Posterior cingulate gyrus (tissue), 11 donors: ENCODE results near the gene THAP5.

Experiments
- DNase-seq, 10 donors: peaks; one replicate each; pipeline versions ENCODE4 v3.0.0 to v3.0.0-alpha.2; 2020 to 2021; ENCODE audit warnings: mixed read lengths in 3 of 10
- intact Hi-C: fragments of 100-400 bp; cut with DNase I; formaldehyde crosslinking; loops from one replicate; pipeline ENCODE4 v1.15.1; 2023

Gene THAP5, protein sequence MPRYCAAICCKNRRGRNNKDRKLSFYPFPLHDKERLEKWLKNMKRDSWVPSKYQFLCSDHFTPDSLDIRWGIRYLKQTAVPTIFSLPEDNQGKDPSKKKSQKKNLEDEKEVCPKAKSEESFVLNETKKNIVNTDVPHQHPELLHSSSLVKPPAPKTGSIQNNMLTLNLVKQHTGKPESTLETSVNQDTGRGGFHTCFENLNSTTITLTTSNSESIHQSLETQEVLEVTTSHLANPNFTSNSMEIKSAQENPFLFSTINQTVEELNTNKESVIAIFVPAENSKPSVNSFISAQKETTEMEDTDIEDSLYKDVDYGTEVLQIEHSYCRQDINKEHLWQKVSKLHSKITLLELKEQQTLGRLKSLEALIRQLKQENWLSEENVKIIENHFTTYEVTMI

GRCh38 chr7:108569381-108570145 is at the start of gene THAP5, which contains the start of gene DNAJB9:
TSS of gene THAP5 (minus strand) at chr7:108569706. CDS start at chr7:108569569, 137 bp downstream.
TSS of gene DNAJB9 (plus strand) at chr7:108569874. CDS start at chr7:108571727, 1,853 bp downstream.
- intact Hi-C loops = loop anchor here (1.0 kb wide), 1 partner anchor 43 kb away; the partner anchor contains the start of gene PNPLA8
- DNase-seq = peak; percentile 100

- DNase-seq = no peak
- intact Hi-C loops = no loop called here
These were observed 48.5 kb upstream of the THAP5 start for GRCh38 chr7:108618056-108618455.

DNA sequence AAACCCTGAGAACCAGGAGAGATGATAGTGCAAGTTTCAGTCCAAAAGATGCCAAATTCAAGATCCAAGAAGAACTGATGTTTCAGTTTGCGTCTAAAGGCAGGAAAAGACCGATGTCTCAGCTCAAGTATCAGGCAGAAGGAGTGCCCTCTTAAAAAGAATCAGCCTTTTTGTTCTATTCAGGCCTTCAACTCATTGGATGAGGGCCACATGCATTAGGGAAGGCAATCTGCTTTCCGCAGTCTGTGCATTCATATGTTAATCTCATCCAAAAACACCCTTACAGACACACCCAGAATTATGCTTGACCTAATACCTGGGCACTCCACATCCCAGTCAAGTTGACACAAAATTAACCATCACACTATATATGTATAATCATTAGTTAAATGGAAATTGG is 45.4 kb upstream of the THAP5 start:
- no peak for DNase-seq
- intact Hi-C loops = no loop called here

DNA sequence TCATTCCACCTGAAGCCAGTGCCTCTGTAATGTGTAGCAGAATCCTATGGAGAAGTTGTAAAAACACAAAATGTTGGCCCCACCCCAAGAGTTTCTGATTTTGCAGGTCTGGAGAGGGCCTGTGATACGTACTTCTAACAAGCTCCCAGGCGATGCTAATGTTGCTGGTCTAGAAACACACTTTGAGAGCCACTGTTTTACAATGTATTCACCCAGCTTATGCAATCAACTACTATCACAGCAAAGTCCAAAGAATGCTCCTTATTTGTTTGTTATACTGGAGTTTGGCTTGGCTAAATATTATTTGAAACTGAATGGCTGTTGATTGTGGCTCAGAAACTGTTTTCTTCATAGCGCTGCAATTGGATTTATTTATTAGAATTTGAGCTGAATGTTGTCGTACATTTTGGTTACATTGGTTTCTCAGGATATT is 44.5 kb upstream of the THAP5 start:
- DNase-seq = no peak
- intact Hi-C loops = no loop called here

DNA sequence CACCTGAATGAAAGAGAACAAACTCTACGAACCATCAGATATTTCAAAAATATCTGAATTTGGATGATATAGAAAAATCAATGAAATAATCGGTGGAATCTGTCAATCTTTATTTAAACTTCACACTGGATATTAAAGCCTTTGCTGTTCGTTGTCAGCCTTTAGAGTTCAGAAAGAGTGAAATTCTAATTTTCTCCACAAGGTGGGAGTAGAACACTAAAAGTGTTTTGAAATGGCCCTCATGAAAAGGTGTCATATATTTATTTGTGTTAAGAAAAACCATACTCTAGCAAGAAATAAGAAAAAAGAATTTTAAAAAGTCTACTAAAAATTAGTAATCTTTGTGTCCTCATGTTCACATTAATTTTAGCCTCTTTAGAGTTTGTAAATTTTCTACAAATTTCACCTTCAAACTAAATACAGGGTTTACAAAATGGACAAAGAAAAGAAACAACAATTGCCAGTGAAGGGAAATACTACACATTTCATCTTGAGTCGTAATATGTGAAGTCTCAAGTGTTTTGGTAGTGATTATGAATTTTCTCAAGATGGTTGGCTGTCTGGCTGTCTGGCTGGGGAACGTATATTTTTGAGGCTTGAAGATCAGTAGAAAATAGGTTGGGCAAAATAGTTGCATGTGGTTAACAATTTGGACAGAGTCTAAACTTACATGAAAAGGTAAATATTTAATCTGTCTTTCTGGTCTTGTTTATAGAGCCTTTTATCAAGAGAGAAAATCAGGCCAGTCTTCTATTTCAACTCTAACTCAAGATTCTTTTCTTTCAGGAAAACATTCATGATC is 43.8 kb upstream of the THAP5 start:
- DNase-seq = no peak
- intact Hi-C loops = no loop called here

- intact Hi-C loops = no loop called here
- no peak for DNase-seq
These were observed 41.8 kb upstream of the THAP5 start for GRCh38 chr7:108611268-108611667.

DNA sequence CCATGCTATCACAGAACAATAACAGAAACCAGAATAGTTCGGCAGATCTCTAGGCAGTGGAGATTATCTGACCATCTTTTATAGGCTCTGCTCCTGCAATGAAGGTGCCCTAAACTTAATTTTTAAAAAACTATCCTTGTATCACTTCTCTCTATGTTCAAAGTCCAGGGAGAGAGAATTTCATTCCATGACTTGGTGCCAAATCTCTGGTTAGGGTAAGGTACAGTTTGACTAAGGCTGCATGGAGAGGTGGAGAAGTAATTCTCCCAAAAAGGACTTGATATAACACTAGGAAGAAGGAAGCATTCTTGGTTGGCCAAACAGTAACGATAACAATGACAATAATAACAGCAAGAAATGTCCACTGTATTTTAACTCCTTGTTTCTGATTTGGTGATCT is 40.1 kb upstream of the THAP5 start:
- DNase-seq = no peak
- intact Hi-C loops = no loop called here

- intact Hi-C loops = no loop called here
- no peak for DNase-seq
These were observed 36.2 kb upstream of the THAP5 start for GRCh38 chr7:108605559-108606201.

- DNase-seq = no peak
- intact Hi-C loops = no loop called here
These were observed 35.0 kb upstream of the THAP5 start for GRCh38 chr7:108604307-108605077.

- intact Hi-C loops = no loop called here
These were observed 34.3 kb upstream of the THAP5 start for GRCh38 chr7:108603656-108604306.

DNA sequence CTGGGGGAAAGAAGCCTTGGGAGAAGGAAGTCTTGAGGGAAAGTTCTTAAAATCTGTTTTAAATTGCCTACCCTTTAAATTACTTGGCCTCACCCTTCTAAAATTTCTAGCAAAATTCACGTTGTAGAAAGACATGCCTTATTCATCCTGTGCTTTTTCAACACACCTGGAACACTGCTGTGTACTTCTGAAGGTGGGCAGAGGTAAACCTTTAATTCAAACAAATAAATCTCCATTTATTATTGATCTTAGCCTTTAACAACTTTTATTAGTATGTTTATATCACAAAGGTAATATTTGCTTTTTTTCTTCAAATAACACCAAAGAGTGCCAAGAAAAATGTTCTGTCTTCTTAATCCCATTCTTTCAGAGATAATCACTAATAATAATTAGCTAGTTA is 30.9 kb upstream of the THAP5 start:
- intact Hi-C loops = no loop called here
- no peak for DNase-seq

More at GRCh38 chr7:108603656-108604306, 34.3 kb upstream of the THAP5 start:
- DNase-seq = no peak

GRCh38 chr7:108598914-108599580 is 29.5 kb upstream of the THAP5 start:
- DNase-seq = no peak
- intact Hi-C loops = no loop called here

DNA sequence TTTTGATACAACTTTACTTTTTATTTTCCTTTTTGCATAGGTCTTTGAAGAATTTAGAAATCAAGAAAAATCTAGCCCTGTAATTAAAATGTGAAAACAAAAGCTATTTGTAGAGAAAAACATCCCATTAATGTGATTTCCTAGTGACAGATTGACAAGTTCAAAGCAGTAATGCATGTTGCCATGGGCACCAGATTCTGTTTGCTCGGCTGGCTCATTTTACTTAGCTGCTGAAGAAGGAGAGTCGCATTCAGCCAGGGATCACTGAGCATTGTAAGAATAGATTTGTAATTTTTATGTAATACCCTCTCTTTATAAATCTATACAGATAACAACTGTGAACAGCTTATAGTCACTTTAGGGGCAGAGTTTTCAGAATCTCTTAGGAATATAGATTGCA is 28.6 kb upstream of the THAP5 start:
- no peak for DNase-seq
- intact Hi-C loops = no loop called here

- no peak for DNase-seq
- intact Hi-C loops = no loop called here
These were observed 27.1 kb upstream of the THAP5 start for GRCh38 chr7:108596560-108596959.

DNA sequence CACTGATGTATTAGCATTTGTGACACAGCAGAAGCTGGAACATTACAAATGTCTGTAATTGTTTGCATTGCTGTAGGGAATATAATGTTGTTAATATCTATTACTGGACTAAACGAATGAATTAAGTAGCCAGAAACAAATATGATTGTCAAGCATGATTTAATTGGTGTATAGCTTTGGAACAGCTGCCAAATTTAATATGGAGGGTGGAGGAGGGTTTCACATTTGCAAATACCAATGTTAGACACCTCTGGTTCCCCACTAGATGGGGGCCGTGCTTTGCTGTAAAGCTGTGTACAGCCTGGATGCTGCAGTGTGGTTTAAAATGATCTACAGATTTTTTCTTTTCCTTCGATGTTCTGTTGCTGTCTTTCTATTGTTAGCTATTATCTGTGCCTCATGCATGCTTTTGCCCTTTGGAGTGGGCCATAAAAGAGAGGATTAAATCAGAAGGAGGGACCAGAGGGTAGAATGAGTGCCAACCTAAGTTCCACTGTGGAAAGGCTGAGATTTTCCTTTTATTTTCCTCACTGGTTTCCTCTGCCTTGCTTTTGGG is 23.2 kb upstream of the THAP5 start:
- intact Hi-C loops = no loop called here
- peak in 9 of 10 donors; percentile 20 to 91 (median 56) for DNase-seq

DNA sequence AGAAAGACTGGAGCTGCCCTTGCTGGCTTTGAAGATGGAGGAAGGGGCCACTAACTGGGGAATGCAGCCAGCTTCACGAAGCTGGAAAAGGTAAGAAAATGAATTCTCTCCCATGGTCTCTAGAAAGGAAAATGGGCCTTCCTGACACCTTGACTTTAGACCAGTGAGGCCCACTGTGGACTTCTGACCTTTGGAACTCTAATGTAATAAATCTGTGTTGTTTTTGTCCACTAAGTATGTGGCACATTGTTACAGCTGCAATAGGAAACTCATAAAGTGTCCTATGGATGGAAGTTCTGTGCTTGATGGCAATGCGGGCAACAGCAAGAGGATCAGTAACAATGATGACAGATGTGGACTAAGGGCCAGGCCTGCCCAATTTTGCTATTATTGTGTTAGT is 21.1 kb upstream of the THAP5 start:
- no peak for DNase-seq
- intact Hi-C loops = no loop called here

- intact Hi-C loops = no loop called here
- DNase-seq = no peak
These were observed 20.4 kb upstream of the THAP5 start for GRCh38 chr7:108589874-108590273.

- intact Hi-C loops = no loop called here
- no peak for DNase-seq
These were observed 19.7 kb upstream of the THAP5 start for GRCh38 chr7:108589199-108589598.
